GM19239 (cell line): ENCODE measurements around the gene IL33.
A peak's percentile ranks its signal among the peaks of the same experiment; 100 is the strongest.

ENCODE experiments used
- DNase-seq: peaks from one replicate; pipeline ENCODE4 v3.0.0; 2011; ENCODE audit warnings: low spot score; ENCODE audit not compliant: insufficient read length
- FAIRE-seq: peaks from 2 replicates; lab custom pipeline; 2011; peaks lifted over from hg19 to GRCh38; lab: Jason Lieb, UNC

IL33 gene

DNA sequence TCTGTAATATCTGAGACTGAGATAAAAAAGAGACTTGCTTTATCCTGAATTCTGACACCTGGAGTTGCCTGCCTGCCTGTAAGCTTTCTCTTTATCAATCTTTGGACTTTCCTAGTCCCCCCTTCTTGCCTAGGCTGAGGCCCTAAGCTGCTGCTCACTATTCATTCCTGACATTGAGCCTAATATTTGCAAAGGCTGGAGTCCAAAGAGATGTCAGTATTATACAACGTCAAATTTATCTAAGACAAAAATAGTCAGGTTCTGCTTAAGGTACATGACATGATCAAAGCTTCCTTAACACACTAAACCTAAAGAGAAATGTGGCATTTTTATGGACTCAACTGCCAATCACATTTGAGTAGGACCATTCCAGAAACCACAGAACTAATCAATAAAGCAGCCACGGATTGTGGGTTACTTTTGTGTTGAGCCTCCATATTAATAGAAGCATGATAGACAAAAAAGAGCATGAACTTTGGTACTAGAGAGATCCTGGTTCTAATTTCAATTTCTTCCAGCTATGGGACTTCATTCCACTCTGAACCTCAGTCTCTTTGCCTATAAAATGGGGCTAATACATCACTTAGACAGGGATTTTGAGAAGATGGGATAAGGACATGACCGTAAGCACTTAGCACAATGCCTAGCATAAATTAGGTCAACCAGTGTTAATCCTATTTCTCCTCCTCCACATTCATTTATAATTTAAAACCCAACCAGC is 56.1 kb downstream of the IL33 start:
- no peak for FAIRE-seq

DNA sequence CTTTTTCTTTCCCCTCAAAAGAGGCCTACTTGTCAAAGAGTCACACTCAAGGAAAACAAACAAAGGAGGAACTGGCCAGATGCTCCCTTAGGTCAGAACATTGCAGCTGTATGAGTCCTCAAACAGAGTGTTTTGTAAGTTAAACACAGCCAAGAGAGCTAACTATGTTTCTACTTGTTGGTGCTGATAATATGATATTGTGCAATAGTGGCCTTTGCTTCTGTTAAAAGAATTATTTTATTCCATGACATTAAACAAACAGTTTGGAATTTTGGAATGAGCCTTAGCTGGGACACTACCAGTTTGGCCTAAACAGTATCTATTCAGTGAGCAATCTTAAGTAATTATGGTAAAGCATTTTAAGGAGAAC is 56.6 kb downstream of the IL33 start:
- no peak for FAIRE-seq
- no peak for DNase-seq

More for the DNA sequence above, 56.1 kb downstream of the IL33 start:
- DNase-seq = no peak

DNA sequence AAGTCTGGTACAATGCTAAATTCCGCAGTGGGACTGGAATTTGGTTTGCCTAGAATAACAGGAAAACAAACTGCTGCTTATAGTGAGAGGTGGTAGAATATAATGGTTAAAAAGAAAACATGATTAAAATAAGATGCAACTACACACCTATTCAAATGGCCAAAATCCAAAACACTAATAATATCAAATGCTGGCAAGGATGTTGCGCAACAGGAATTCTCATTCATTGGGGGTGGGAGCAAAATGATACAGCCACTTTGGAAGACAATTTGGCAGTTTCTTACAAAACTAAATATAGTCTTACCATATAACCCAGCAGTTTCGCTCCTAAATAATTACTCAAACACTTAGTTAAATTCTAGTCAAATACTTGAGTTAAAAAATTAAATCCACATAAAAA is 61.8 kb downstream of the IL33 start:
- DNase-seq (no peak), FAIRE-seq (no peak)

GRCh38 chr9:6301858-6302257 is 86.3 kb downstream of the IL33 start:
- FAIRE-seq (no peak), DNase-seq (no peak)

DNA sequence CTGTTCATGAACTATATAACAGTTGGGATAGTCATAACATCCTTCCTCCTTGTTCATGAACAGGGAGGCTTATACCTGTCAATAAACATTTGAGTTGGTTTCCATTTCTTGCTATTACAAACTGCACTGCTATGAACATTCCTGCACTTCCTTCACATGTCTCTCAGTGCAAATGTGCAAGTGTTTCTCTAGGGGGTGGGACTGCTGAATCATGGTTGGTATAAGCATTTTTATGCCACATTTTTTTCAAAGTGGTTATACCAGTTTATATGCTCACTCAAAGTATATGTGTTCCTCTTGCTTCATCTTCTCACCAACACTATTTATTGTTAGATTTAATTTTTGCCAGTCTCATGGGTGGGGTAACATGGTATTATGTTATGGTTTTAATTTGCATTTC is 86.8 kb downstream of the IL33 start:
- FAIRE-seq (no peak), DNase-seq (no peak)

- DNase-seq = no peak
- FAIRE-seq = no peak
Observed at GRCh38 chr9:6304232-6304631, 88.6 kb downstream of the IL33 start.

DNA sequence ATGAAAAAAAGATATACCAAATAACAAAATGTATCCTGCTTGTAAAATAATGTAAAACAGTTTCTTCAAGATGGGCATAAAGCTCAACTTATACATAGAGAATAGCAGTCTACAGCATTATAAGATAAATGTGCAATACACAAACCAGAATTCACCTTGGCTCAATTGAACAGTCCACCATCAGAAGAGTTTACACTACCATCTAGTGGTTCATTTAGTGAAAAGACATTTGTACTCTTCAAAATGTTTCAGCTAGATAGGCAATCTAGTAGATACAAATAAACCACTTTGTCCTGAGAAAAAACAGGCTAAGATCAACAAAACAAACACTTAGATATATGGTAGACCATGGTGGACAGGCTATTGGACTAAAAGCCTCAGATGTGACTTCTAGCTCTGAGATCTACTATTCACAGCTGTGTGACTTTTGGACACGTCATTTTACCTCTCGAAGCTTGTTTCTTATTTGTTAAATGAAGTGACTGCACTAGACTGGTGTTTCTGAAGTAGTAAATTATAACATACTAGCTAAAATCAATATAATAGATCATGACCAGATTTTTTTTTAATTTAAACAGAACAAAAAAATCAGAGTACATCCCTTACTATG is 90.5 kb downstream of the IL33 start:
- DNase-seq (no peak), FAIRE-seq (peak; percentile 87)
